Tibial nerve (tissue), 4 donors: Measurements from ENCODE around the gene NTNG2. TPM values are rescaled to one million over a fixed set of nuclear protein-coding genes. Genes with fewer than 3 reads are reported as not detected.

Experiments used
- DNase-seq, 2 donors: peaks; one replicate each; pipeline ENCODE4 v3.0.0-alpha.2; 2019; ENCODE audit warnings: low spot score in 2 of 2
- H3K27ac ChIP-seq, 4 donors: fragments of 200-600 bp; sonication (generic) in 3 of 4; one replicate each; pipeline ENCODE4 v1.5.1; 2017 to 2019; ENCODE audit warnings: mild to moderate bottlenecking in 1 of 4
- H3K27me3 ChIP-seq, 2 donors: fragments of 200-600 bp; sonication (generic) in 1 of 2; one replicate each; pipeline versions ENCODE4 v1.5.1 to v1.6.0; 2017 to 2019
- H3K36me3 ChIP-seq, 3 donors: fragments of 200-600 bp; sonication (generic); one replicate each; pipeline ENCODE4 v1.5.1; 2018 to 2019
- H3K4me1 ChIP-seq, 4 donors: fragments of 200-600 bp; sonication (generic) in 3 of 4; one replicate each; pipeline ENCODE4 v1.5.1; 2017 to 2019
- H3K4me3 ChIP-seq, 4 donors: fragments of 200-600 bp; sonication (generic) in 3 of 4; one replicate each; pipeline ENCODE4 v1.5.1; 2017 to 2019; ENCODE audit warnings: mild to moderate bottlenecking in 1 of 4, moderate library complexity in 1 of 4
- H3K9me3 ChIP-seq, 4 donors: fragments of 200-600 bp; sonication (generic) in 3 of 4; one replicate each; pipeline ENCODE4 v1.5.1; 2017 to 2019
- CTCF ChIP-seq, 5 experiments: fragments of 200-600 bp in 3 of 5; fragments of 450-650 bp in 2 of 5; sonication (generic) in 3 of 5; IDR thresholded peaks; one replicate each; pipeline ENCODE4 v1.5.1; 2016 to 2019; ENCODE audit warnings: antibody characterized with exemption in 5 of 5, mild to moderate bottlenecking in 3 of 5, moderate library complexity in 2 of 5
- EP300 ChIP-seq, 2 donors: sonication (generic); formaldehyde crosslinking; IDR thresholded peaks; one replicate each; pipeline ENCODE4 v1.6.1; 2017; ENCODE audit warnings: antibody characterized with exemption in 2 of 2, mild to moderate bottlenecking in 1 of 2
- POLR2A ChIP-seq, 2 donors: fragments of 450-650 bp; IDR thresholded peaks; one replicate each; pipeline ENCODE4 v1.6.1; 2017; ENCODE audit warnings: antibody characterized with exemption in 2 of 2, mild to moderate bottlenecking in 2 of 2, moderate library complexity in 2 of 2
- WGBS, 2 donors: methylation state at CpG; one replicate each; pipeline ENCODE4 v1.1.5; 2018; 5-methylcytosine and 5-hydroxymethylcytosine counted together
- total RNA-seq, 4 donors: library from RNA; depleted of rRNA; stranded (reverse); fragments of >200 nt; gene quantifications; one replicate each; pipeline ENCODE4 v1.1.0, GENCODE V29; 2016

The NTNG2 gene
- total RNA-seq, 4 donors from 2014 or later, result 0.63 to 21.4 (median 1.0) TPM

DNA sequence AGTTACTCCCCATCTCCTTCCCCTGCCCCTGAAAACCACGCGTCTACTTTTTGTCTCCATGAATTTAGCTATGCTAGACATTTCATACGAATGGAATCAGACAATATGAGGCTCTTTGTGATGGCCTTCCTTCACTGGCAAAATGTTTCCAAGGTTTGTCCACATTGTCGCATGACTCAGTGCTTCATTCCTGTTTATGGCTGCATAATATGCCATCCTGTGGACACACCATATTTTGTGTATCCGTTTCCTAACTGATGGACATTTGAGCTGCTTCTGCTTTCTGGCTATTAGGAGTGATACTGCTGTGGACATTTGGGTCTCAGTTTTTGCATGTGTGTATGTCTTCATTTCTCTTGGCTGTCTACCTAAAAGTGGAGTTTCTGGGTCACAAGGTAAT lies 14.5 kb downstream of the NTNG2 start:
- no peak for DNase-seq
- TF ChIP-seq POLR2A (IDR thresholded peaks at IDR 0.05), result no peak
- TF ChIP-seq CTCF (IDR thresholded peaks at IDR 0.05), result no peak
- TF ChIP-seq EP300 (IDR thresholded peaks at IDR 0.05), result no peak
- Histone ChIP-seq H3K4me1 (no peaks in the 10 kb centered on the region), H3K27ac (no peak overlapping the region), H3K36me3 (no peaks in the 10 kb centered on the region), H3K9me3 (peaks cover 0 to 6% (median 0%) of the 10 kb centered on the region in 4 donors), H3K27me3 (peaks cover 0 to 12% of the 10 kb centered on the region in 2 donors), H3K4me3 (no peak overlapping the region)
- WGBS, 2 donors, result 90 to 97% methylated on average over 5 of the region's 5 CpGs

- no peak overlapping the region for H3K4me3 ChIP-seq
- peak in 1 of 2 donors; percentile 6 for DNase-seq
- H3K27me3 ChIP-seq, result peaks cover 3 to 48% of the 10 kb centered on the region in 2 donors
- H3K4me1 ChIP-seq, result peaks cover 0 to 22% (median 0%) of the 10 kb centered on the region in 4 donors
- peak overlapping the region in 3 of 4 donors; percentile 56 to 85 (median 67) for H3K27ac ChIP-seq
- TF ChIP-seq EP300 (IDR thresholded peaks at IDR 0.05), result peak; percentile 42 to 88
- TF ChIP-seq POLR2A (IDR thresholded peaks at IDR 0.05), result no peak
- H3K9me3 ChIP-seq, result no peaks in the 10 kb centered on the region
- no peaks in the 10 kb centered on the region for H3K36me3 ChIP-seq
- WGBS, 2 donors, result 46 to 50% methylated on average over 19 of the region's 19 CpGs
Measured at GRCh38 chr9:132181796-132182313, 20.0 kb downstream of the NTNG2 start.

GRCh38 chr9:132182314-132183091 lies 20.6 kb downstream of the NTNG2 start:
- no peak for DNase-seq
- H3K27me3 ChIP-seq, result peaks cover 3 to 55% of the 10 kb centered on the region in 2 donors

DNA sequence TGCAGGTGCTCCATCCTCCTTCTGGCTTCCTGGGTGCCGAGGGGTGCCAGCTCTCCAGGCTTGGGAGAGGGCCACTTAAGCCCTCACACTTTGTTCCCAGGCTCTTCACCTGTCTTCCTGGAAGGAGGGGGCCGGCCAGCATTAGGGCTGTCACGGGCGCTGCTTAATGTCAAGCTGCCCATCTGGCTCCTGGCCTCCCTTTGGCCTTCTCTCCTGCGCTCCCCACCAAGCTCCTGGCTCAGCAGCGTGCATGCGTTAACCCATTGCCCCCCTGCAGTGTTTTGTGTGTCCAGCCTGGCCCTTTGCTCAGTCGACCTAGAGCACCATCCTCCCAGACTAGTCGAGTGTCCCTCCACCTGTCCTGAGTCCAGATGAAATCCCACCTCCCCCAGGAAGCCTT lies 21.3 kb downstream of the NTNG2 start:
- Histone ChIP-seq H3K27me3 (peaks cover 3 to 61% of the 10 kb centered on the region in 2 donors), H3K36me3 (no peaks in the 10 kb centered on the region), H3K9me3 (no peaks in the 10 kb centered on the region), H3K27ac (peak overlapping the region in 3 of 4 donors; percentile 64 to 85 (median 67)), H3K4me3 (no peak overlapping the region), H3K4me1 (peaks cover 0 to 22% (median 0%) of the 10 kb centered on the region in 4 donors)
- WGBS, 2 donors, result 45 to 59% methylated on average over 9 of the region's 9 CpGs
- no peak for DNase-seq
- no peak for TF ChIP-seq POLR2A (IDR thresholded peaks at IDR 0.05)
- TF ChIP-seq CTCF (IDR thresholded peaks at IDR 0.05), result no peak
- no peak for TF ChIP-seq EP300 (IDR thresholded peaks at IDR 0.05)

More at GRCh38 chr9:132182314-132183091, 20.6 kb downstream of the NTNG2 start:
- no peaks in the 10 kb centered on the region for H3K9me3 ChIP-seq
- H3K36me3 ChIP-seq, result no peaks in the 10 kb centered on the region
- H3K4me3 ChIP-seq, result no peak overlapping the region
- TF ChIP-seq CTCF (IDR thresholded peaks at IDR 0.05) (no peak), POLR2A (IDR thresholded peaks at IDR 0.05) (no peak), EP300 (IDR thresholded peaks at IDR 0.05) (no peak)
- WGBS, 2 donors, result 28 to 39% methylated on average over 8 to 18 of the region's 18 CpGs
- H3K4me1 ChIP-seq, result peaks cover 0 to 22% (median 0%) of the 10 kb centered on the region in 4 donors
- H3K27ac ChIP-seq, result peak overlapping the region in 3 of 4 donors; percentile 64 to 85 (median 67)

GRCh38 chr9:132183715-132184114 lies 21.9 kb downstream of the NTNG2 start:
- H3K27ac ChIP-seq, result peak overlapping the region in 2 of 4 donors; percentile 67 to 85
- TF ChIP-seq EP300 (IDR thresholded peaks at IDR 0.05), result no peak
- no peak for TF ChIP-seq CTCF (IDR thresholded peaks at IDR 0.05)
- TF ChIP-seq POLR2A (IDR thresholded peaks at IDR 0.05), result no peak
- H3K4me1 ChIP-seq, result peaks cover 0 to 22% (median 0%) of the 10 kb centered on the region in 4 donors
- no peak overlapping the region for H3K4me3 ChIP-seq
- H3K36me3 ChIP-seq, result no peaks in the 10 kb centered on the region
- DNase-seq, result no peak
- H3K9me3 ChIP-seq, result no peaks in the 10 kb centered on the region
- WGBS, 2 donors, result 67 to 79% methylated on average over 6 to 7 of the region's 7 CpGs
- H3K27me3 ChIP-seq, result peaks cover 3 to 67% of the 10 kb centered on the region in 2 donors
